HG02798 (cell line): ENCODE results near the gene PDCL2.
"Not testable (repeated sequence)": the region's sequence is repeated elsewhere in the genome, so short reads cannot be mapped to it uniquely, and the experiment has no call there.

ENCODE experiments used
- ATAC-seq: cut with Tn5 transposase; IDR thresholded peaks from one replicate; pipeline ENCODE4 v1.9.1; 2021; ENCODE audit warnings: mild to moderate bottlenecking; ENCODE audit not compliant: unreplicated experiment, poor library complexity

The PDCL2 gene, protein sequence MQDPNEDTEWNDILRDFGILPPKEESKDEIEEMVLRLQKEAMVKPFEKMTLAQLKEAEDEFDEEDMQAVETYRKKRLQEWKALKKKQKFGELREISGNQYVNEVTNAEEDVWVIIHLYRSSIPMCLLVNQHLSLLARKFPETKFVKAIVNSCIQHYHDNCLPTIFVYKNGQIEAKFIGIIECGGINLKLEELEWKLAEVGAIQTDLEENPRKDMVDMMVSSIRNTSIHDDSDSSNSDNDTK

DNA sequence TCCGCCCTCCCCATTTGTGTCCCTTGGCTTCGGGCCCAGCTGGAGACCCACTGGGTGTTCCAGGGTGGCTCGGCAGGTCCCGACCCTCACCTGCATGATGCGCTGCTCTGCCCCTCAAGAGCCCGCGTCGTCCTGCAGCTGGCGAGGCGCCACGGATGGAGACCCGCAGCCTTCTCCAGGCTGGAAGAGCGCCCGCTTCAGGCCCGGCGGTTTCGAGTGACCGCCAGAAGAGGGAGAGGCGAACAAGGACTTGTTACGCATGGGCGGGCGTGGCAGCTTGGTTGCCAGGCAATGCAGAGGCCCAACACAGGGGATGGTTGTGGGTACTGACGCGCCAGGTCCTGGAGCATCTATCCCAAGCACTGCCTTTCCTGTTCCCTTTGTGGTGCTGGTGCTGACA is at the start of gene PDCL2:
Gene PDCL2, minus strand, starts transcription at position 232 of the 400 bp plus-strand sequence. Its CDS starts 136 bp downstream, at position 96.
- ATAC-seq = no peak

DNA sequence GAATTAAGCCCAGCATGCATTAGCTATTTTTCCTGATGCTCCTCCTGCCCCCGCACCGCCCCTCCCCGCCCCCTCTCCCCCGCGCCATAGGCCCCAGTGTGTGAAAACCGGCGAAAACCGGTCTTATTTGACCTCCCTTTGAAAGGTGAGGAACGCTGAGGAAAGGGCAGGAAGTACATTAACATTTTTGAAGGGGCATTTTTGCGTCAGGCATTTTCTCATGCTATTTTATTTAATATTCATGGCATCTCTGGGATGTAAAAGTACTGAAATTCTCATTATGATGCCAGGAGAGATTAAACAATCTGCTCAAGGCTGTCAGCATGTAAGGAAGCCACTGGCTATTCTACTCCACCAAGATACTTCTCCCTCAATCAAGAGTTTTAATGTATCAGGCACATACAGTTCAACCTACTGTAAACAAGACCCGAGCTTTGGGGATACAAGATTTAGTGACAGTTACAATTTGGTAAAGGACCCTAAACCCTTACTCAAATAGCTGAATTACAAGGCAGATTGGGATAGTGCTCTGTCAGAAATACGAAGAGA is 45.3 kb upstream of the PDCL2 start:
- no peak for ATAC-seq

DNA sequence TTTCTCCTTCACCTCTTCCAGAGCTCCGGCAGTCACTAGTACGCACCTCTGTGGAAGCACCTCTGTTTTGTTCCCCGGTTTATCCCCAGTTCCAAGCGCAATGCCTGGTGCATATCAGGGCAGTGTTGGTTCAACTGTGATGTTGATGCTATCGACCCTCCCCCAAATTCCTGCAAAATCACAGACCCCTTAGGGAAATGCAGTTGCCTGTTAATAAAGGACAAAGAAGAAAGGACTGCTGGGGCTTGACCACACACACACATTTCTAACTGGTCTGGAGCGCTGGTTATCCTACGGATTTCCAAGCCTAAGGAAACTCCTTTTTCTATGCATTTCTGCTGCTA is 44.6 kb upstream of the PDCL2 start:
- ATAC-seq = no peak

DNA sequence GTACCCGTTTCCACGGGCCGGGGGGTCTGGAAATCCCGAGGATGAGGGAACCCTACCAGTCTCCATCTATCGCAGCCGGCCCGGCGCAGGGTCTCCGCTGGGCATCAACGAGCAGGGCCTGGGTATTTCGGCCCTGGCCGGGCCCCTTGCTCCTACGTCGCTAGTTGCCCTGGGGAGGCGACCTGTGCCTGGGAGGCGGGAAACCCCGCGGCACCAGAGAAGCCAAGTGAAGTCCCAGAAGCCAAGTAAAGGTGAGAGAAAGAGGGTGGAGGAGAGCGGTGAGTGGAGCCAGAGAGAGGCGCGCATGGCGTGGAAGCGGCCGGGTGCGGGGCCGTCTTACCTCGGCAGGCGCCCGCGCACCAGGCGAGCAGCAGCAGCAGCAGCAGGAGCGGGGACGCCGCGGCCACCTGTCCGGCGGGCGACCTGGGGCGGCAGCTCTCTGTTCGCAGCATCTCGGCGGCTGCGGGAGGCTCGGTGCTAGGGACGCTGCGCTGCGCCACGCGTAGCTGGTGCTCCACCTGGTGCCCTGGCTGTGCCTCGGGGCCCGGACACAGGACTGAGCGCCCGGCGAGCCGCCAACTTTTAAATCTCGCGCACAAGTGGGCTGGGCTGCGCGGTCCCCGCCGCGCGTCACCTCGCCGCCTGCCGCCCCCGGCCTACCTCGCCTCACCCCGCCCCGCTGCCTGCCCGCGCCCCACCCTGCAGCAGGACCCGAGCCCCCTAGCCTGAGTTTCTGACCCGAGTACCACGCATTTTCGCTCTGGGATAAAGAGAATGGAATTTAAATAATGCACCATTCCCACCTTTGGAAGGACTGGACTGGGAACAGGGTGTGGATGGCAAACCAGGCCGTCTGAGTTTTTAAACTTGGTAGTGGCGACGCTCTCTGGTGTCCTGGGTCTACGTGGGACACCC is 44.0 kb upstream of the PDCL2 start, which contains the start of gene NMU:
Gene NMU, minus strand, starts transcription at position 558 of the 915 bp plus-strand sequence. Its CDS starts 106 bp downstream, at position 452.
- ATAC-seq = peak; percentile 82

DNA sequence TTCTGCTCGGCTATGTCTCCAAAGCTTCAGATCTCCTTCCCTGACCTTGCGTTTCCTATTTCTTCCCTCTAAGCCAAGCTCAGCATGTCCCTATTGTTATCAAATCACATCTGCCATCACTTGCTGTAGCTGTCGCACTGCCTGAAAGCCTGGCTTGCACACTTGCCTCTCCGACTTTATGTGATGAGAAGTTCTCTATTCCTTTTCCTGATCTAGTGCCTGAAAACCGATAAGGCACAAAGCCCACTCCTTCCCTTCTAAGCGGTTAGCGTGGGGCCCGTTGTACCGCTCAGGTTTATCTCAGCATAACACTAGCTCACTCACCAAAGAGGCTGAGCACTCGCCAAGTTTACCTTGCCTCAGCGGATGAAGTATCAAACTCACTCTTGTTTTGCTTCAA is 43.2 kb upstream of the PDCL2 start:
- no peak for ATAC-seq

DNA sequence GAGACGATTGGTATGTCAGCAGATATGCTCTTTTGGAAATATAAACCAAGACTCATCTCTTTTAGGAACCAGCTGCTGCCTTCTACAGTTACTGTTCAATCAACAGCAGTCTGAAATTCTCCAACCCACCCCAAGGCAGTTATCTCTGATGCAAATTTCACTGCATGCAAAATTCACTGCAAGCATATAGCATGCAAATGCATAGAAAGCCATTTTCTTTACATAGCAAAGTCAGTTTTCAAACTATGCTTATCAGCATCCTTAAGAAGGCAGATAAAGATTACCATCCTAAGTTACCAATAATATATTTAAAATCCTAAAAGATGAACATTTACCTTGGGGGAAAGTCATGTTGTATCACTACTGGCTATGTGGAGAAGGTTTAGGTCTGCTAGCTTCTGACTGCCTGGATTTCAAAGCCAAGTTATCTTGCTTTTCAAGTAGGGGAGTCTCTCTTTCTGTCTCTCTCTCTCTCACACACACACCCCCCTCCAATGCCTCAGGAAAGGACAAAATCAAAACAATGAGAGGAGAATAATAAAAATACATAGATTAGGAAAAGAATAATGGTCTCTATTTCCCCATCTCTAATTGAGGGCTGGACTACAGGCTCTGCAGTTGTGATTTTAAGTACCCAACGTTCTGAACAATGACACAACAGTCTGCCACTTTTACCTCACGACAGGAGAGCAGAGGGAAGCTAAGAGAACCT is 42.5 kb upstream of the PDCL2 start:
- ATAC-seq = no peak

DNA sequence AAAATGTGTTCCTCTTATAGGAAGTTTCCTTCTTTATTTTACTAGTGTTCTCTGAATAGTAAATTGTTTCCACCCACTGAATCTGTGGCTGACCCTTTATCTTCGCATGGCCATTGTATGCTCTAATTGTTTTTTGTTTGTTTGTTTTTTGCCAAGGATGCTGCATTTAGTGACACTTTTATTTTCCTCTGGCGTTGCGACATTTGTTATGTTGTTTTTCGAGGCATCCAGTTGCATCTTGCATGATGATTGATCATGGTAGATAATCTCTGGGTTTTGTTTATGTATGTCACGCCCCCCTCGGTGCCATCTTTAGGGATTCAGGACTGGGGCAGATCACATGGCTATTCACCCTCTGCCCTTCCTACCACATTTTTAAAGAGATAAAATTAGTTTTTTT is 41.9 kb upstream of the PDCL2 start:
- no peak for ATAC-seq

DNA sequence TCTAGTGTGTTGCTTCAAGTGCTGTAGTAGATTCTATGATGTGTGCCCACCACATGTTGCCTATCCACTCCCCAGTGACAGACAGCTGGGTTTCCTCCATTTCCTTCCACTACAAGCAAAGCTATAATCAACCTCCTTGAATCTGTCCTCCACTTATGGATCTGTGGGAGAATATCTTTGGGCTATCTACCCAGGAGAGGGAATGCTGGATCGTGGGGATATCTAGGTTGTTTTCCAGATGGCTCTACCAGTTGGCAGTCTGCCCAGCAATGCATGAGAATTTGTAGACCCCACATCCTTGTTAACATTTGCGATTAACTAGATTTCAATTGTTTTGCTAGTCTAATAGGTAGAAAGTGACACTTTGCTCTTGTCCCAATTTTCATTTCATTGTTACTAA is 33.8 kb upstream of the PDCL2 start:
- ATAC-seq = no peak

DNA sequence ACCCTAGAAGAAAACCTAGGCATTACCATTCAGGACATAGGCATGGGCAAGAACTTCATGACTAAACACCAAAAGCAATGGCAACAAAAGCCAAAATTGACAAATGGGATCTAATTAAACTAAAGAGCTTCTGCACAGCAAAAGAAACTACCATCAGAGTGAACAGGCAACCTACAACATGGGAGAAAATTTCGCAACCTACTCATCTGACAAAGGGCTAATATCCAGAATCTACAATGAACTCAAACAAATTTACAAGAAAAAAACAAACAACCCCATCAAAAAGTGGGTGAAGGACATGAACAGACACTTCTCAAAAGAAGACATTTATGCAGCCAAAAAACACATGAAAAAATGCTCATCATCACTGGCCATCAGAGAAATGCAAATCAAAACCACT is 32.0 kb upstream of the PDCL2 start:
- ATAC-seq = not testable (repeated sequence)

DNA sequence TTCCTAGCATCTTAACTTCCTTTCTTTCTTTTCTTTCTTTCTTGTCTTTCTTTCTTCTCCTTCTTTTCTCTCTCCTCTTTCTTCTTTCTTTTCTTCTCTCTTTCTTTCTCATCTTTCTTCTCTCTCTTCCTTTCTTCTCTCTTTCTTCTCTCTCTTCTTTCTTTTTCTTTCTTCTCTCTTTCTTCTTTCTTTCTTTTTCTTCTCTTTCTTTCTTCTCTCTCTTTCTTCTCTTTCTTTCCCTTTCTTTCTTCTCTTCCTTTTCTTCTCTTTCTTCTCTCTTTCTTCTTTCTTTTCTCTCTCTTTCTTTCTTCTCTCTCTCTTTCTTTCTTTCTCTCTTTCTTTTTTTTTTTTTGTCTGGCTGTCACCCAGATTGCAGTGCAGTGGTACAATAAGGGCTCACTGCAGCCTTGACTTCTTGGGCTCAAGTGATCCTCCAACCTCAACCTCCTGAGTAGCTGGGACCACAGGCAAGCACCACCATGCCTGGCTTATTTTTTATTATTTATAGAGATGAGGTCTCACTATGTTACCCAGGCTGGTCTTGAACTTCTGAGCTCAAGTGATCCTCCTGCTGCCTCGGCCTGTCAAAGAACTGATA is 26.6 kb upstream of the PDCL2 start:
- ATAC-seq = no peak

DNA sequence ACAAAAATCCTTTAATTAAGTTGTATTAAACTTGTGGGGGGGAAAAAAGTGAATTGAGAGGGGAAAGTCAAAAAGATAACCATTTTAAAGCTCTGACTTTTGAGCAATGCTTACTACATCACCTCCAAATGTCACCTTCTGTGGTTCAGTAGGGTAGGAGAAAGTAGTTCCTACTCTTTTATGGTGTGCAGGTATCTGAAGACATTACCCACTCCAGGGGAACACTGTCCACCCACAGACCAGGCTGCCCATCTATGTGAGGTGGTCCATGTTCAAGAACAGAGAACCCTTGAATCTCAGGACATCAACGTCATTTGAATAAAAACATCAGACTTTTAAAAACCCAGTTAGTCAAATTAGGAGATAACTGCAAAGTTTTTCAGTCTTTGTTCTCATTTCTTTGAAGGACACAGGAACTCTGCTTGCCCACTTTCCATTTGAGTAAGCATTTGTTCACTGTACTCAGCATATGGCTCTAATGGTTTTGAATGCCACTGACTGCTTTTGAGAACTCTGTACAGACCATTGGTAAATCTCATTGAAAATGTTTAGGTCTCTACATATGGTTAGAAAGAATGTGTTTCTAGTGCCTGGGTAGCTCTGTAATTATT is 25.6 kb upstream of the PDCL2 start:
- ATAC-seq = peak; percentile 96

DNA sequence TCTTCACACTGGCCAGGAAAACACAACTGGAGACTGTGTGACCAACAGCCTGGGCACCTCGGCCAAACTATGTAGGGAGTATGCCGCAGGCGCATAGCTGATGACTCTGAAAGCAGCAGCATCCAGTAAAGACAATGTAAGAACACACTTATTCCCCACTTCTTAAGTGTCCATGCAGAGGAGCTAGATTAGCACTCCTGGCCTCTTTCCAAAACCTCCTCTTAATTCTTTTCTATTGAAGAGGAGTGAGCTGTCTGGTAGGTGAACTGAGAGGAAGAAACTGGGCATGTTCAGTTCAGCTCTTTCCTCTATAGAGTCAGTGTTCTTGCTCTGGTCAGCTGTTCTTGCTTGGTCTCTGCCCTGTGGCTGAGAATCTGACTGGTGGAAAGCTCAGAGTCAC is 23.0 kb upstream of the PDCL2 start:
- no peak for ATAC-seq

DNA sequence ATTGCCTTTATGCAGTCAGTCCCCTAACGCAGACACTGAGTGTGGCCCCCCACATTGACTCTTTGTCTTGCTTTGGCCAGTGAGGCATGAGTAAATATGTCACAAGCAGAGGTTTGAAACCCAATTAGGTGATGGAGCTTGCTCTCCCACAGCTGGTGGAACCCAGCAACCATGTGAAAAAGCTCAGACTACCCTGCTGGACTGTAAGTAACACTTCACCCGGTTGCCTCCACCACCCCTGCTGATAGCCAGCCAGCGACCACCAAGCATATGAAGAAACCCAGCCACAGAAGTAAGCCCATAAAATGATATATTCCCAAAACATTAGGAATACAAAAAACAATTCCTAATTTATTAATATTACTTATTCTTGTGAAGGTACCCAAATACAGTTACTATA is 21.6 kb upstream of the PDCL2 start:
- no peak for ATAC-seq

DNA sequence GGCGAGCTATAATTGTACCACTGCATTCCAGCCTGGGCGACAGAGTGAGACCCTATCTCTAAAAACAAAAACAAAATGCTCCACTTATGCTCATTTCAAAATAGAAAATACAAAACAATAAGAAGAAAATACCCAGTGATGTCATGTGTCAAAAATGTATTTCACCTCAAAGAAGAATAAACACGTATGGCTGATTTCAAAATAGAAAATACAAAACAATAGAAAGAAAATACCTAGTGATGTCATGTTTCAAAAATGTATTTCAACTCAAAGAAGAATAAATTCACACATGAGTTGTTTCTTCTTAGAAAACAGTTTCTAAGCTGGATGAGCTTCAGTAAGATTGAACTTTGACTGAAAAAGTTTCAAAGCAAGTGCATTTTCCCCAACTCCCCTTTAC is 20.3 kb upstream of the PDCL2 start:
- ATAC-seq = no peak

DNA sequence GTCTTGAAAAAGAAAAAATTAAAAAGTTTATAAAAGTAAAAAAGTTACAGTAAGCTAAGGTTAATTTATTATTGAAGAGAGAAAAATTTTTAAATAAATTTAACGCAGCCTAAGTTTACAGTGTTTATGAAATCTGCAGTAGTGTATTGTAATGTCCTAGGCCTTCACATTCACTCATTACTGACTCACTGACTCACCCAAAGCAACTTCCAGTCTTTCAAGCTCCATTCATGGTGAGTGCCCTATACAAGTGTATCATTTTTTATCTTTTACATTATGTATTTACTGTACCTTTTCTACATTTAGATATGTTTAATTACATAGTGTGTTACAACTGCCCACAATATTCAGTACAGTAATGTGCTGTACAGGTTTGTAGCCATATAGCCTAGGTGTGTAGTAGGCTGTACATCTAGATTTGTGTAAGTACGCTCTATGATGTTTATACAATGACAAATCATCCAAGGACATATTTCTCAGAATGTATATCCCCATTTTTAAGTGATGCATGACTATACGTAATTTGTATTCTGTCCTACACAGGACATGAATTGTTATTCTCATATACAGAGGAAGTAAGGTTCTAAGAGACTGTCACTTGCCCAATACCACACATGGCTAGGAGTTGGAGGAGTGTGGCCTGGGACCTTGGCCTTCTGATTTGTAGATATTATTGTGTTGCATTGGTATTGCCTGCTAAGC is 19.5 kb upstream of the PDCL2 start:
- no peak for ATAC-seq

DNA sequence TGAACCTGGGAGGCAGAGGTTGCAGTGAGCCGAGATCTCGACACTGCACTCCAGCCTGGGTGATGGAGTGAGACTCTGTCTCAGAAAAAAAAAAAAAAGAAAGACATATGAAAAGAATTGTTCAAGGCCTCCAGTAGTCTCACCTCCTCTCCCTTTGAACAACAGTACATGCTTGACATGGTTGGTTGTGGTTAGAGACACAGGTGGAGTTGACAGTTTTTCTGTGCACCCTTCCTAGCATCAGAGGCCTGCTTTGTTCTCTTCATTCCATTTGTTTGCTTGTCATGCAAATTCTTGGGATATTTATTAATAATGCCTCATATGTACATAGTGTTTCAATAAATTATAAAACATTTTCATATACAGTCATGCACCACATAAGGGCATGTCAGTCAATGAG is 18.3 kb upstream of the PDCL2 start:
- ATAC-seq = no peak

DNA sequence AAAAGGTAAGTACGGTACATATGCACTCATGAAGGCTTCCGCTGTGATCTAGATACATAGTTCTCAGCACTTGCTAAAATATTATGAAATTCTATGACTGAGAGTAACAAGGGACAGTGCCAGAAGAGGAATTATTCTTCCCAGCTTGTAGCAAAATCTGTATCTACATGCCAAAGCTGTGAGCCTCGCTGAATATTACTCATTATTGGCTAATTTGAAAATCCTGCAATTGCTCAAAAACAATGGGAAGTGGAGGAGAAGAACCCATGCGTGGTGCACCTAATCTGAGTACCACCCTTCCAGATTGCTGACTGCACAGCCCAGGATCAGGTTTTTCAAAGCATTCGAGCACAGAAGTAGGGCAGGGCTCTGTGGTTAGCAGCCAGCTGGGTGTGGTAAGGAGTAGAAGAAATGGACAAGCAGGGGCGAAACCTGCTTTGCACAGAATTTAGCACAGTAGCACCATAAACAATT is 17.4 kb upstream of the PDCL2 start:
- ATAC-seq = no peak

DNA sequence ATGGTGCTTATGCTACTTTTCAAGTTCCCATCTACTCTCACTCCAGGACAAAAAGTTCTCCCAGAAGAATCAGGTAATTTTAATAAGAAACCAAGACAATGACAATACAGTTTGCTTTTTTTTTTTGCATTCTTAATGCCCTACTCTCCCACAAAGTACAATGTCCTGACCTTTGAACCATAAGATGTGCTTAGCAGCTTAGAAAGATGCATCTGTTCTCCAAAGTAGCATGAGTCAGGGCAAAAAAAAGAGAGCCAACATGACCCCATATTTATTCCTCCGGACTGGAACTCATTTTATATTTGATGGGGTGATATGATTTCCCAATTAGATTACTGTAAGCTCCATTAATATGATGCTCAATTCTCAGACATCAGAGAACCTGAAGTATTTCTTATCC is 16.5 kb upstream of the PDCL2 start:
- ATAC-seq = no peak

DNA sequence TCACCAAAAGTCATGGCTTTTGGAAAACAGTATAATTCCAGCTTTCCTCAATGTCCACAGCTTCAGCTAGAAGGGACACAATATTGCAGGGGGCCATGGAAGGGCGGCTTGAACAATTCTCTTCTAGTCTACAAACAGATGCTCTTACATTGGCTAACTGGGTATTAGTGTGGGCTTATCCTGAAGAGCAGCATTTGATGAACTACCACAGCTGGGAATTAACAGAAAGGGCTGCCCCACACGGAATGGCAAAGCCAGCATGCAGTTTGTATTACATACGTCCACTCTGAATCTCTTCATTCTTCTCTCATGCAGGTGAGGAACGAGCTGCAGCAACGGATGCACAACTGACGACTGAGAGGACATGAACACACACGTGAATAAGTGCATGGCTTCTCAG is 13.0 kb upstream of the PDCL2 start:
- no peak for ATAC-seq
